GM21381 (cell line): ENCODE data around the gene CDA.
"Not testable (repeated sequence)": the region's sequence is repeated elsewhere in the genome, so short reads cannot be mapped to it uniquely, and the experiment has no call there.

Experiments
- ATAC-seq: cut with Tn5 transposase; IDR thresholded peaks from one replicate; pipeline ENCODE4 v1.9.1; 2021; ENCODE audit warnings: mild to moderate bottlenecking, moderate library complexity; ENCODE audit not compliant: unreplicated experiment

The CDA gene

DNA sequence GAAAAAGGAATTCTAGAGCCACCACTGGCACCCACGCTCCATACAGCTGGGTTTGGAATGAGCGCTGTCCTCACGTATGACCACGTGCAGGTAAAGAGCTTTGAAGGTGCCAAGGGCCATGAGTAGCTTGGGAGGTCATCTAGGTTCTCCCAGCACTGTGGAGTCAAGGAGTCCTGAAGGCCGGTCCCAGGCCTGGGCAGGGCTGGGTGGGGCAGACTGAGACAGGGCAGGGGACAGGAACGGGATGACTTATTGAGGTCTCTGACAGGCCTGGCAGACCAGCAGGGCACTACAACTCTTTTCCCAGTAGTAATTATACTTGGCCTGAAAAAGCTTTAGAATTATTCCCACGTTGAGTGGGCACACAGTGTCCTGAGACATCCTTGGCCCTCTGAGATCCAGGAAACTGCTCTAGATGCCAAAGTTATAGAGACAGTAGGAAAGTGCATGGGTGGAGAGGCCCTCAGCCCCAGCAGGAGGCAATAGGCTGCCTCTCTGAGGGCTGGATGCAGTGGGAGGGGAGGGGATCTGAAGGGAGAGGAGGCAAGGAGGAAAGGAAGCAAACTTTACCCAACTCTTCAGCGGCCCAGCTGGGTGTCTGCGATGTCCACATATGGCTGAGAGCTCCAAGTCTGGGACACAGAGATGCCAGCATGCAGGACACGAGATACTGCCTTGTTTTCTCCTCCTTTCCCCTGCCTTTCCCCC lies 1.8 kb upstream of the CDA start:
- no peak for ATAC-seq

DNA sequence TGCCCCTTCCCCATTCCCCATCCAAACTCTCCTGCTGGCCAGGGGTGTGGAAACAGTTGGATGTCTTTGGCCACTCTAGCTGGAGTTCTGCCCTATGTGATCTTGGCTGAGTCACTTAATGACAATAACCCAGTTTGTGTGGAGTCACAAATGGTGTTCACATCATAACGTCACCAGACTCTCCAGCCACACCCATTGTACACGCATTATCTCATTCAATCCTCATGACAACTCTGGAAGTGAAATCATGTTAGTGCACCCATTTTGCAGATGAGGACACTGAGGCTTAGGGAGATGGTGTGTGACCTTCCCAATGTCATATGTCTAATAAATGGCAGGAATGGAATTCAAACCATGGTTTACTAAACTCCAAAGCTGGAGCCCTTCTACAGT lies 1.2 kb upstream of the CDA start:
- no peak for ATAC-seq

DNA sequence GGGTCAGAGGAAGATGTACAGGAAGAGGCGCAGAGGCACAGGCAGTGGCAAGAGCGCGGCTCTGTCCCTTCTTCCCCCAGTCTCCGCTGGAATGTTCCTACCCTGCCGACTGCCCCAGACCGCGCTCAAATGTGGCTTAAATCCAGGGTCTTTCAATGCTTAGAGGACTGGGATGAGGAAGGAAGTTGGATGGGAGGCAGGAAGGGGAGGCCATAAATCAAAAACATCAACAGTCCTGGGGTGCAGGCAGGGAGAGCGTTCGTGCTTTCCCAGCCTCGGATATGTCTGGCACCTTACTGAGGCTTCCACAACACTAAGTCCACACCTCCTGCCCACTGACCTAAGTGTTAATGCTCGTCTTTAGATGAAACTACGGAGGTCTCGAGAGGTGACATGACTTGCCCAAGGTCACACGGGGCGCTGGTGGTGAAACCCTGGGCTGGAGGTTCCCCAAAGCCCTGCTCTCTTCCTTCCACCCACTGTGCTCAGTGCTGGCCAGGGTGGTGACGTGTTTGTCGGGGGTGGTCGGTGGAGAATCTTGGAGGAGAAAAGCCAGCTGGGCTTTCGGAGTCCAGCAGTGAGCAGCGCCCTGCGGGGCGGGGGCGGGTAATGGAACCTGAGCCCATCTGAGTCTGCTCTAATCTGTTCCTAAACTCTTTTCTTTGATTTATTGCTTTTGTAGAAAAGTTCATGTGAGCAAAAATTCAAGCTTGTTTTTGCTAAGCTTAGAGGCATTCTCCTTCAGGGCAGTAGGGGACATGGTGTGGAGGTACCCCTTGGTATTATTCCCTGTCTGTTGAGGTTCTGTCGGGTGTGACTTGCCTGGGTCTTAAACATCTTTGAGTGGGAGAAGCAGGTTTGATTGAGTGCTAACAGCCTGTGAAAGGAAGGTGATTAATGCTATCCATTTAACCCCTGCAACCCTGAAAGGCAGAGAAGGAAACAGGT lies 708 bp downstream of the CDA start:
- no peak for ATAC-seq

DNA sequence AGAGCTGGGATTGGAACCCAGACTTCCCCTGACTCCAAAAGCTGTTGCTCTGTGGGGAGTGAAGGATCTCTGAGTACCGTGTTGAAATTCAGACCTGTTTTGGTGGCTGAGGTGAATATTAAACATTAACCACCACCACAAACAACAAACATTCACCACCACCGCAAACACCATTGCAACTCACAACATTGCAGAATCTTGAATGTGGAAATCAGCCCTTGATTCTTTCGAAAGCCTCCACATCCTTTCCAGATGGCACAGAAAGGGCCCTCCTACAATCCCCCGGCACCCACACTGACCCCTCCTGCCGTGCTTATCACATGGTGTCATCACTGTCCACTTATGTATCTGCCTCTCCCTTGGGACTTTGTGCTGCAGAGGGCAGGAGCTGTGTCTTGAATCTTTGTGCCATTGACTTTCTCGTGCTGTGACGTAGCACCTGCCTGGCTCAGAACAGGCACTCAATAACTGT lies 1.4 kb downstream of the CDA start:
- ATAC-seq: no peak

DNA sequence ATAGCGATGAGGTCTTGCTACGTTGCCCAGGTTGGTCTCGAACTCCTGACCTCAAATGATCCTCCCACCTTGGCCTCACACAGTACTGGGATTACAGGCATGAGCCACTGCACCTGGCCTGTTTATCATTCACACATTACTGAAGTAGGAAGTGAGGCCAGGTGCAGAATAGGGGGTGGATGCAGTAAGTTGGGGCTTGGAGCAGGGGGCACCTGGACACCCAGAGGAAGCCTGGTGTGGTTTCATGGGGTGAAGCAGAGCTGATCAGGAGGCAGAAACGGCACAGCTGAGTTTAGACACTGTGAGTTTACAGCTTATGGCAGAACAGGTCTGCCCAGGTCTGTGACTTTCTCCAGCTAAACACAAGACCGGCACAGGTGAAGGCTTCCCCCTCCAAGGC lies 4.9 kb downstream of the CDA start:
- ATAC-seq: no peak

DNA sequence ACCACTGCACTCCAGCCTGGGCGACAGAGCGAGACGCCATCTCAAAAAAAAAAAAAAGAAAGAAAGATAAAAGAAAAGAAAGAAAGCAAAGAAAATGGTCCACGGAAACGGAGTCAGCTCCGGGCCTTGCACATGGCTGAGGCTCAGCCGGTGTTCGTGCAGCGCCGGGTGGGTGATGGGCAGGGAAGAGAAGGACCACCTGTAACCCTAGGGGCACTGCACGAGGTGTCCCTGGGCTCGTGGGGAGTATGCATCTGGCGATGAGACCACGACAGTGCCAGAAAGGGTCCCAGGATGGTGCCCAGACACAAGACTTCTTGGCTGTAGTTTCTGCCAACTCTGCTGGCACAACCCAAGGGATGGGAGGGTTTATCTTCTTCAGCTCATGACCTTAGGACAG lies 5.8 kb downstream of the CDA start:
- ATAC-seq: no peak

DNA sequence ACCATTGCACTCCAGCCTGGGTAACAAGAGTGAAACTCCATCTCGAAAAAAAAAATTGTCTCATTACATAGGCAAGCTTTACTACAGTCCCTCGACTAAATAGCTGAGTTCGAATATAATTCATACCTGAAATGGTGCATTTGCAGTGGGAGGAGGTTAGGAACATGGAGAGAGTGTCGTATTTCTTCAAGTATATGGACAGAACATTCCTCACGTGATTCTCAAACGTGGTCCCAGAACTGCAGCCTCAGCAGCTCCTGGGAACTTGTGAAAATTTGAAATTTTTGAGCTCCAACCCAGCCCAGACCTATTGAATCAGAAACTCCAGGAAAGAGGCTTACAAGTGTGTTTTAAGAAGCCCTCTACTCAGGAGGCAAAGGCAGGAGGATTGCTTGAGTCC lies 7.2 kb downstream of the CDA start:
- no peak for ATAC-seq

DNA sequence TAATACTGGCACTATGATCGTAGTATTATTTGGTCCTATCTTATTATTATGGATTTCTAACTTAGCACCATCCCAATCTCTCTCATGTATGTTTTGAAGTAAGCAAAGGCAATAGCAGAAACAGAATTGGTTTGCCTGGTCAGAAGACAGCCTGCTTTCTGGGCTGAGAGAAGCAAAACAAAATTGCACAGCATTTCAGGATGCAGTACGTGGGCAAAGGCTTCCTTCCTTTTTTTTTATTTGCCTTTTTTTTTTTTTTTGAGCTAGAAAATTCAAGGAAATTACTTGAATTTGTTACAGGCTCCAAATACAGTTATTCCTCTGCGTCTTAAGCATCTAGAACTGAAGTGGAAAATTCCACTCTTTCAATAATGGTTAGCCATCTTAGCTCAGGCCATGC lies 8.8 kb downstream of the CDA start:
- no peak for ATAC-seq

DNA sequence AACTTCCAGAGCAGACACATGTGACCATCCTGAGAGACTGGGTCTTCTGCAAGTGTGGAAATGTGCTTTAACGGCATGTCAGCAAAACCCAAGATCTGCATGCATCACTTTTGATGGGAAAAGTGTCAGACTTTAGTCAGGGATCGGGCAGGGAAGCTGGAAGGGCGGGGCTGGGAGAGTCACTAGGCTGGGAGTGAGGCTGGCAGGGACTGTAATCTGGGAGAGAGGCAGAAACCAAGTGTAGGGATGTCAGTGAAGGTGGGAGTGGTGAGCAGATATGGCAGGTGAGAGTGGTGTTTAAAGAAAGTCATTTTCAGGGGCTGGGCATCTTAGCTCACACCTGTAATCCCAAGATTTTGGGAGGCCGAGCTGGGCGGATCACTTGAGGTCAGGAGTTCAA lies 11.3 kb downstream of the CDA start:
- ATAC-seq: no peak

DNA sequence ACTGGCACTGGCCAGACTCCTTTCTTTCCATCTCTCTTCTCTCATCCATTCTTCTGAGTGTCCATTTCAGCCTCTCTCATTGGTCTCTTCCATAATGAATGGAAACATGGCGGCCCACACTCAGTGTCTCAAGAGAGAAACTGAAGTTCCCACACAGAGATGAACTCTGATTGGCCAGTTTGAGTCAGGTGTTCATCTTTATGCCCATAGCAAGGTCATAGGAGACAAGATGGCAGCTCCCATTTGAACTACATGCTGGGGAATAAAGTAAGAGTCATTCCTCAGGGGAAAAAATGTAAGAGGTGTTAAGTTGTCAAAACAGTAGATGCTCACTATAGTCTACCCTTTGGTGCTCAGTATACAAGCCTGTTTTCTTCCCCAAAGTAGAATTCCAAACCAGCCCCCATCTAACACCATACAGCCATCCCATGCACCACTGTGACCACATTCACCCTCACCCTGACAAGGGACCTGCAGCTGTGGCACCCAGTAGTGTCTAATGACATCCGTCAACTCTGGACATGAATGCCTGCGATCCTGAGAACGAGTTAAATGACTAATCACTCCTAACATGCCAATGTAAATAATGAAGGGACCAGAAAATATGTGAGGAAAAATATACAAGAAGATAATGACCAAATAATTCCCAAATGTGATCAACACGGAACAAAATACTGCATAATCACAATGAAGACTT lies 12.4 kb downstream of the CDA start:
- ATAC-seq: no peak

DNA sequence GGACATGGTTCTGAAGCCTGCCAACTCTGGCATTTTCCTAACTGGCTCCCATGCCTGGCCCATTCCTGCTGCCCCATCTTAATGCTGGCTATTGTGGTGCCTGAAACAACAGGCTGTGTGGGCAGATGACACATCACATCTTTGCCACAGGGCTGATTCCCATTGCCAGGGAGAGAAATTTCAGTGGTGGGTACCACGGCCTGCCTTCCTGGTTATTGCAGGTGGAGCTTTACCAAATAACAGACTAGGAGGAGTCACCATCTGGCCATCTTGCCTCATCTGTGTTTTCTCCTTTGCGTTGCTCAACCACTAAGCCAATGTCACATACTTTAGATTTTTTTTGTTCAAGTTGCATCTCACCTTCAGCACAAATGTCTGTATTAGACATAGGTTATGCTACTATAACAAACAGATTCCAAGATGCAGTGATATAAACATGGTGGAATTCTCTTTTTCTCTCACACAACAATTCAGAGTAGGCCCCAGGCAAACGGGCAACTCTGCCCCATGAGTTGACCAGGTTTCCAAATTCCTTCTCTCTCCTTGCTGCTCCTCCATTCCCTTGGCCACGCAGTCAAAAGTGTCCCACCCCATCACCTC lies 14.1 kb downstream of the CDA start:
- ATAC-seq: no peak

DNA sequence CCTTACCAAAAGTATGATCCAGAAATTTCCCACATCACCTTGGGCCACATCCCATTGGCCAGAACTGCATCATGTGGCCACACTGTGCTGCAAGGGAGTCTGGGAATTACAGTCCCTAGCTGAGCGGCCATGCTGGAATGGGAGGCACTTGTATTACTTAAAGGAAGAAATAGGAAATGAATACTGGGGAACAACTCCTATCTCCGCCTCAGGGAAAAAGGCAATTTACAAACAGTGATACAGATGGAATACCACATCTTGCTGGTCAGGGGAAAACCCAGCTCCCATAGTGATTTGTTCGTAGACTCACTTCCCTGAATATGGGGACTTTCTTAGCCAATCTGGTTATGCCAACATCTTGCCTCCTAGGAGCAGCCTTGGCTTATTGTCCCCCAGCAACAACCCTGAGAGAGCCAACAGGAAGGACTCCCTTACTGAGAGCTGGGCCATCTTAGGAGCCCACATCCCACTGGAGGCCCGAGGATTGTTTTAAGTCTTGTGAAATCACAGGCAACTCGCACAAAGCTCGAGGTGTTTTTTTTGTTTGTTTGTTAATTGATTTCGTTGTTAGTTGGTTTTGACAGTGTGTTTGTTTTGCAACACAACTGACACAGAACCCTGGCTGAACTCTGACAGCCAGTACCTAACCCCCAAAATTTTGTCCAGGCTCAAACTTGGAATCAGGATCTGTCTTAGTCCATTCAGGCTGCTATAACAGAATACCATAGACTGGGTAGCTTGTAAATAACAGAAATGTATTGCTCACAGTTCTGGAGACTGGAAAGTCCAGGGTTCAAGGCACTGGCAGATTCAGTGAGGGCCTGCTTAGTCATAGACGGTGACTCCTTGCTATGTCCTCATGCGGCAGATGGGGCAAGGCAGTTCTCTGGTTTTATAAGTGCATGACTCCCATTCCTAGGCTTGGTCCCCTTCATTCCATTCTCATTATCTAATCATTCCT lies 14.9 kb downstream of the CDA start:
- ATAC-seq: no peak

DNA sequence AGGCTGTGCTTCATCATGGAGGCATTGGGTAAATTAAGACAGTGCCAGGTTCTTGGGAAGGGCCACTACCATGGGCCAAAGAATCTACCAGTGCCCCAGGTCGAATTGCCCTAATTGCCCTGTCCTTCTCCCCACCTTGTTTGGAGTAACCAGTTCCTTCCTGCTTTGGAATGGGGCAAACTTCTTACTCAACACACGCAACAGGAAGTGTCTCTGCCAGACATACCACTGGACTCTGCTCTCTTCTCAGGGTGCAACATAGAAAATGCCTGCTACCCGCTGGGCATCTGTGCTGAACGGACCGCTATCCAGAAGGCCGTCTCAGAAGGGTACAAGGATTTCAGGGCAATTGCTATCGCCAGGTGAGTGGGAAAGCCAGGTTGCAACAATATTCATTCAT lies 15.8 kb downstream of the CDA start:
- no peak for ATAC-seq

DNA sequence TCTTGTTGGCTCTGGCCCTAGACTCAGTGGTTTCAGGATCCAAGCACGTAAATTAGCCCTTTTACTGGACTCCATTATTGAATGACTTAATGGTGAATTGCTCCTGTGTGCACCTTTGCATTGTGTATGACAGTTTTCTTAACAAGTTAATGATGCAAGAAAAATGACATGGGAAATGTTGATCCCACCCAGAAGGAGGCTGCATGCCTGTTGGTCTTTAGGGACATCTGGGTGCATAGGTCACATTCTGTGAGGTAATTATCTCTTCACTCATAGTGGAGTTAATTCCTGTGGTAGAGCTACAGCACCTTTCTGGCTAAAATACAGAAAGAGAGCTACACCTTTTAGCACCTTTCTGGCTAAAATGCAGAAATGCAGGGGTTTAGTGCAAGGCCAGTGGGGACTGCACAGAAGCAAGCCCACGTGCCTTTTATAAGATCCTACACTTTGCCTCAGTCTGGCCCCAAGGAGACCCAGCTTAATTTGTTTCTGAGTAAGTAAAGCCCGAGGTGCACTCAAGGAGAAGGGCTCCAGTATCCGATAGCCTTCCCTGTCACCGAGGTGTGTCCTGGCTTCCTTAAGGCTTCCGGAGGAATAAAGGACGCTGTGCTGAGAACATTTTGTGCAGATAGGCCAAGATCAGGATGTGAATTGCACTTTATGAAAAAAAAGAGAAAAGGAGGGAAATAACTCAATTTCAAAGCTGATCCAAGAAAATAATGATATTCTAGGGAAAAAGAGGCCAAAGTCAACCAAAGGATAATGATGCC lies 18.1 kb downstream of the CDA start:
- ATAC-seq: not testable (repeated sequence)

DNA sequence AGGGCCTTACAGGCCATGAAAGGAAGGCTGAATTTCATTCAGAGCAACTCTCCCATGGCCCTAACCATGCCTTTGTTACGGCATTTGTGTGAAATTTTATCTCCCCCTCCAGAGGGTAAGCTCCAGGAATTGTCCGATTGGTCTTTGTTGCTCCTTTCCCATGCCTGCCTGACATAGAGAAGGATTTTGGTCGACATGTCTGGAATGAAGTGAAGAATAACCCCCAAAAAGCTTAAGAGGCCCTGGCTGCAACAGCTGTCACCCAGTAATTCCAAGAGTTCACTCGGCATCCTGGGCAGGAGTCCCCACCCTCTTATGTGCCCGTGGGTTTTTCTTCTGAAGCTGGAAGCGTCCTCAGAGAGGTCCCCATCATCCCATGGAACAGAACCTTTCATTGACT lies 20.6 kb downstream of the CDA start:
- no peak for ATAC-seq

DNA sequence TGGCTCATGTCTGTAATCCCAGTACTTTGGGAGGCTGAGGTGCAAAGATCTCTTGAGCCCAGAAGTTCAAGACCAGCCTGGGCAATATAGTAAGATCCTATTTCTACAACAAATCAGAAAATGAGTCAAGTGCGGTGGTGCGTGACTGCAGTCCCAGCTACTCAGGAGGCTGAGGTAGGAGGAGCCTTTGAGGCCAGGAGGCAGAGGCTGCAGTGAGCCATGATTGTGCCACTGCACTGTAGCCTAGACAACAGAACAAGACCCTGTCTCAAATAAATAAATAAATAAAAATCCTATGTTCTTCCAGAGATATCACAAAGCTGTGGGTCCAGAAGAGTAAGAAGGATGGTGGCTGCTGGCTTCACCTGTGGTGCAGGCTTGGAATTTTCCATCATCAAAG lies 22.1 kb downstream of the CDA start:
- ATAC-seq: no peak

DNA sequence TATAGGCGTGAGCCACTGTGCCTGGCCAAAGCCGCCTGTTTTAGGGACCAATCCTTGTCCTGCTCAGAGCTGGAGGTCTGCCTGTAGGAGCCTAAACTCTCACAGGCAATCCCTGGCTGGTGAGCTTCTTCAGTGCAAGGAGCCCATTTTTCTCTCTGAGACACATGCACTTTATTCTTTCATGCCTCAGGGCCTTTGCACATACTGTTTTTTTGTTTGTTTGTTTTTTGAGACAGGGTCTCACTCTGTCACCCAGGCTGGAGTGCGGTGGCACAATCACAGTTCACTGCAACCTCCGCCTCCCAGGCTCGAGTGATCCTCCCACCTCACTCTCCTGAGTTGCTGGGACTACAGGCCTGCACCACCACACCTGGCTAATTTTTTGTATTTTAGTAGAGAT lies 22.8 kb downstream of the CDA start:
- no peak for ATAC-seq

DNA sequence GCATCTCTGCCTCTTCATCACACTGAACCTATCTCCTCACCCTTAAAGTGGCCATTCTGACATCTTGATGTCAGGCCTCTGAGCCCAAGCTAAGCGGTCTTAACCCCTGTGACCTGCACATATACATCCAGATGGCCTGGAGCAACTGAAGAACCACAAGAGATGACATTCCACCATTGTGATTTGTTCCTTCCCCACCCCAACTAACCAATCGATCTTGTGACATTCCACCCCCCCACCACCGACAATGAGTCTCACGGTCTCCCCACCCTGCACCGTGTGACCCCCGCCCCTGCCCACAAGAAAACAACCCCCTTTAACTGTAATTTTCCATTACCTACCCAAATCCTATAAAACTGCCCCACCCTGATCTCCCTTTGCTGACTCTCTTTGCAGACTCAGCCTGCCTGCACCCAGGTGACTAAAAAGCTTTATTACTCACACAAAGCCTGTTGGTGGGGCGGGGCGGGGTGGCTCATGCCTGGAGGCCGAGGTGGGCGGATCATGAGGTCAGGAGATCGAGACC lies 23.4 kb downstream of the CDA start:
- no peak for ATAC-seq

DNA sequence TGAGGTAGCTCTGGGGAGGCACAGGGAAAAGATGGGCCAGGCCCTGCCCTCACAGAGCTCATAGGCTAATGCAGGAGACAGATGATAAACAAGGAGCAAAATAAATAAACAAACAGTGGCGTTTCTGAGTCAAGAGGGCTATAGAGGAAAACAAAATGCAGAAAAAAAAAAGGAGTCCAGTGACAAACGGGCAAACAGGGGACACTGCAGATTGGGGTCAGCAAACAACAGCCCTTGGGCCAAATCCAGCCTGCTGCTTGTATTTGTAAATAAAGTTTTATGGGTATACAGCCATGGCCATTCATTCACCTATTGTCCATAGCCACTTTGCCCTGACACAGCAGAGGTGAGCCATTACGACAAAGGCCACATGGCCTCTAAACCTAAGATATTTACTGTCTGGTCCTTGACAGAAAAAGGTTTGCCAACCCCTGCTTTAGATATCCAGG lies 25.3 kb downstream of the CDA start:
- ATAC-seq: no peak
